Vagina (tissue), 2 donors: Measurements from ENCODE around the gene SEMA5B.

Experiments
- CTCF ChIP-seq, 3 experiments: fragments of 450-650 bp in 2 of 3; fragments of 200-600 bp in 1 of 3; sonication (generic) in 1 of 3; IDR thresholded peaks; one replicate each; pipeline ENCODE4 v1.5.1; 2017 to 2019; ENCODE audit warnings: antibody characterized with exemption in 3 of 3, mild to moderate bottlenecking in 2 of 3, moderate library complexity in 2 of 3
- POLR2AphosphoS5 ChIP-seq, 2 donors: sonication (generic); formaldehyde crosslinking; IDR thresholded peaks; one replicate each; pipeline ENCODE4 v1.9.0; 2017; ENCODE audit warnings: antibody characterized with exemption in 2 of 2, mild to moderate bottlenecking in 2 of 2, low read depth in 1 of 2; ENCODE audit not compliant: insufficient read depth in 1 of 2

DNA sequence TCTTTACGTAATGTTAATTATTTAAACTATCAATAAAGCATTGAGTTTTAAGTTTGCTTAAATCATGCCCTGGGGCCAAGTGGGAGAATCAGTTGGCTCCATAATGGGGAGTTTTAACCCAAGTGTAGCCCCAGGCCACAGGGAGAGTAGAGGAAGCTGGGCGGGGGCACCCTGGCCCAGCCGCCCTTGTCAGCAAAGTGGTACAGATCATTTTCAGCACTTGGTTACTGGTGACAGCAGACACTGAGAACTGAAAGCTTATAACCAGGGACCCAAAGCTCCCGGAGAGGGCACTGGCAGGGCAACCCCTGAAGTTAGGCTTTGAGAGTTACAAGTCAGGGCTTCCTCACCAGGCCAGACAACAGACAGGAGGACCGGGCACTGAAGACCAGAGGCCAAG lies 90.6 kb downstream of the SEMA5B start:
- TF ChIP-seq CTCF (IDR thresholded peaks at IDR 0.05) (no peak), POLR2AphosphoS5 (IDR thresholded peaks at IDR 0.05; ENCODE audit: insufficient read depth in 1 of 2, low read depth in 1 of 2) (no peak)
